B cell (primary cell): Measurements from ENCODE around the gene RER1. TPM values are rescaled to one million over a fixed set of nuclear protein-coding genes. Genes with fewer than 3 reads are reported as not detected.

Experiments used
- ATAC-seq: fragments of 200-7000 bp; cut with Tn5 transposase; one replicate; pipeline ENCODE4 v1.10.0; 2021; ENCODE audit warnings: low read depth, mild to moderate bottlenecking, moderate number of reproducible peaks, moderate library complexity
- CTCF ChIA-PET: fragments of 350-600 bp; sonication (Branson Sonifier 250); formaldehyde crosslinking; loops from one replicate; lab custom pipeline; 2021; ENCODE audit warnings: antibody characterized with exemption, inconsistent platforms; lab: Charles Lee
- POLR2A ChIA-PET: fragments of 350-600 bp; sonication (Branson Sonifier 250); formaldehyde crosslinking; loops from one replicate; lab custom pipeline; 2021; ENCODE audit warnings: antibody characterized with exemption; lab: Charles Lee
- DNase-seq: peaks from one replicate; pipeline ENCODE4 v3.0.0; 2013
- H2AFZ ChIP-seq: 2 replicates; pipeline ENCODE4 v1.6.1; 2012; ENCODE audit warnings: mild to moderate bottlenecking, low read depth, low read length; ENCODE audit not compliant: insufficient read depth, poor library complexity, severe bottlenecking
- H3K27ac ChIP-seq, 2 donors: 1 replicate in 1 of 2; 2 replicates in 1 of 2; pipeline ENCODE4 v1.5.1; 2012 to 2013; ENCODE audit warnings: low read length in 2 of 2, mild to moderate bottlenecking in 2 of 2, moderate library complexity in 1 of 2
- H3K27me3 ChIP-seq, 4 experiments: fragments of 200-600 bp in 1 of 4; sonication (generic) in 1 of 4; replicated peaks in 1 of 4; 1 replicate in 2 of 4; 2 replicates in 2 of 4; pipeline versions ENCODE4 v1.6.1 to v1.7.0; 2013 to 2016; ENCODE audit warnings: low read length in 3 of 4, mild to moderate bottlenecking in 2 of 4, mixed read lengths in 1 of 4, moderate library complexity in 1 of 4; ENCODE audit not compliant: insufficient read depth in 4 of 4, control insufficient read depth in 3 of 4; ENCODE audit errors: control extremely low read depth in 1 of 4
- H3K36me3 ChIP-seq, 2 experiments: replicated peaks in 1 of 2; 1 replicate in 1 of 2; 2 replicates in 1 of 2; pipeline versions ENCODE4 v1.6.1 to v1.7.1; 2013; ENCODE audit warnings: low read length in 1 of 2; ENCODE audit not compliant: insufficient read depth in 2 of 2, control insufficient read depth in 1 of 2; ENCODE audit errors: control extremely low read depth in 1 of 2, extremely low read depth in 1 of 2
- H3K4me1 ChIP-seq, 2 donors: fragments of 200-600 bp in 1 of 2; sonication (generic) in 1 of 2; 1 replicate in 1 of 2; 2 replicates in 1 of 2; pipeline versions ENCODE4 v1.5.1 to v1.6.1; 2013 to 2017; ENCODE audit warnings: low read length in 2 of 2; ENCODE audit not compliant: control insufficient read depth in 2 of 2, insufficient read depth in 2 of 2
- H3K4me2 ChIP-seq: replicated peaks from 2 replicates; pipeline ENCODE3; 2012; ENCODE audit warnings: mild to moderate bottlenecking, low read depth, low read length; ENCODE audit not compliant: poor library complexity, severe bottlenecking
- H3K4me3 ChIP-seq, 5 experiments: fragments of 200-600 bp in 1 of 5; sonication (generic) in 1 of 5; 1 replicate in 3 of 5; 2 replicates in 2 of 5; pipeline versions ENCODE4 v1.5.1 to v1.7.0; 2011 to 2016; ENCODE audit warnings: low read length in 4 of 5, mild to moderate bottlenecking in 4 of 5, low read depth in 2 of 5, control low read depth in 1 of 5, moderate library complexity in 1 of 5; ENCODE audit not compliant: insufficient read depth in 1 of 5; ENCODE audit errors: control extremely low read depth in 1 of 5, extremely low read depth in 1 of 5
- H3K79me2 ChIP-seq: fragments of 200-600 bp; sonication (generic); one replicate; pipeline ENCODE4 v1.6.0; 2016; ENCODE audit warnings: low read length; ENCODE audit not compliant: control insufficient read depth, insufficient read depth
- H3K9ac ChIP-seq: fragments of 200-600 bp; sonication (generic); 2 replicates; pipeline ENCODE4 v1.6.1; 2017; ENCODE audit warnings: mild to moderate bottlenecking, low read length, moderate library complexity
- H3K9me3 ChIP-seq, 3 donors: one replicate each; pipeline versions ENCODE4 v1.6.1 to v1.7.1; 2013; ENCODE audit warnings: low read length in 2 of 3; ENCODE audit not compliant: control insufficient read depth in 2 of 3, insufficient read depth in 1 of 3; ENCODE audit errors: control extremely low read depth in 1 of 3
- H4K20me1 ChIP-seq: 2 replicates; pipeline ENCODE4 v1.6.0; 2012; ENCODE audit warnings: mild to moderate bottlenecking, low read length; ENCODE audit not compliant: insufficient read depth, control insufficient read depth, poor library complexity, severe bottlenecking
- H3K27ac Mint-ChIP-seq: one replicate; pipeline ENCODE4 v1.8.0; 2021; ENCODE audit warnings: mixed read lengths
- H3K27me3 Mint-ChIP-seq: one replicate; pipeline ENCODE4 v1.8.0; 2021; ENCODE audit warnings: mixed read lengths
- H3K4me1 Mint-ChIP-seq: one replicate; pipeline ENCODE4 v1.8.0; 2021; ENCODE audit warnings: mixed read lengths
- H3K4me3 Mint-ChIP-seq: one replicate; pipeline ENCODE4 v1.8.0; 2021; ENCODE audit warnings: mixed read lengths
- H3K9me3 Mint-ChIP-seq: one replicate; pipeline ENCODE4 v1.8.0; 2022; ENCODE audit warnings: mixed read lengths; ENCODE audit not compliant: insufficient read depth
- CTCF ChIP-seq: fragments of 200-600 bp; IDR thresholded peaks from one replicate; pipeline ENCODE4 v1.8.0; 2022; ENCODE audit warnings: antibody characterized with exemption, mild to moderate bottlenecking
- EZH2 ChIP-seq: IDR thresholded peaks from 2 replicates; pipeline ENCODE4 v1.6.1; 2012; ENCODE audit warnings: borderline replicate concordance, low read depth, mild to moderate bottlenecking, moderate library complexity, low read length; ENCODE audit not compliant: insufficient read depth, poor library complexity, severe bottlenecking
- whole genome bisulfite sequencing: methylation state at CpG from one replicate; pipeline ENCODE4 v1.1.5; 2013; ENCODE audit warnings: missing lambda C conversion rate; ENCODE audit not compliant: insufficient coverage; 5-methylcytosine and 5-hydroxymethylcytosine counted together
- intact Hi-C: fragments of 100-400 bp; cut with micrococcal nuclease; formaldehyde crosslinking; loops from one replicate; pipeline ENCODE4 v1.10.0; 2022
- polyA plus RNA-seq: library from polyadenylated mRNA; depleted of rRNA; stranded (reverse); fragments of >200 nt; gene quantifications from 2 replicates; pipeline ENCODE4 v1.2.3, GENCODE V29; 2012
- total RNA-seq, 2 donors: library from RNA; stranded (reverse); fragments of 120-200 nt in 1 of 2; gene quantifications; 1 replicate in 1 of 2; 2 replicates in 1 of 2; pipeline versions ENCODE4 v1.2.3 to v1.2.4, GENCODE V29; 2013 to 2022

The RER1 gene
- total and polyA plus RNA-seq, 2 donors (not counting 1 experiment from before 2014, with no cell fraction given) = 78.5 to 118 TPM

GRCh38 chr1:2408859-2409276 is 17.2 kb downstream of the RER1 start:
- H3K9me3 ChIP-seq = no peaks in the 10 kb centered on the region
- Mint-ChIP-seq H3K27ac (no peak overlapping the region), H3K27me3 (no peaks in the 10 kb centered on the region), H3K4me3 (no peak overlapping the region), H3K4me1 (peaks cover 13% of the 10 kb centered on the region), H3K9me3 (no peaks in the 10 kb centered on the region)
- 98% methylated on average over 13 of the region's 13 CpGs for WGBS
- H3K27ac ChIP-seq = no peak overlapping the region
- H3K27me3 ChIP-seq = no peaks in the 10 kb centered on the region
- H3K36me3 ChIP-seq = peaks cover 0 to 34% of the 10 kb centered on the region in 2 experiments
- no peak for TF ChIP-seq CTCF
- no peak for TF ChIP-seq EZH2
- ChIA-PET POLR2A (interaction anchor here (1.6 kb wide), 1 partner anchor 17 kb away, joined by 4 read pairs; the partner anchor contains the start of genes MORN1 and RER1), CTCF (interaction anchor here (2.0 kb wide), 1 partner anchor 214 kb away, joined by 6 read pairs; the partner anchor contains the start of gene FAAP20)
- peaks cover 14 to 17% of the 10 kb centered on the region in 2 donors for H3K4me1 ChIP-seq
- H3K4me3 ChIP-seq = no peak overlapping the region
- no peak overlapping the region for H3K9ac ChIP-seq
- ATAC-seq = no peak
- intact Hi-C loops = no loop called here
- DNase-seq = no peak
- peaks cover 26% of the 10 kb centered on the region for H3K79me2 ChIP-seq
- no peak overlapping the region for H2AFZ ChIP-seq
- no peak overlapping the region for H3K4me2 ChIP-seq
- H4K20me1 ChIP-seq = peaks cover 19% of the 10 kb centered on the region

- Mint-ChIP-seq H3K27me3 (no peaks in the 10 kb centered on the region), H3K27ac (no peak overlapping the region), H3K4me3 (no peak overlapping the region), H3K4me1 (peaks cover 22% of the 10 kb centered on the region), H3K9me3 (no peaks in the 10 kb centered on the region)
- ATAC-seq (no peak), DNase-seq (no peak)
- POLR2A ChIA-PET = interaction anchor here (1.6 kb wide), 1 partner anchor 18 kb away, joined by 4 read pairs; the partner anchor contains the start of genes MORN1 and RER1
- H3K4me3 ChIP-seq = no peak overlapping the region
- peaks cover 13% of the 10 kb centered on the region for H4K20me1 ChIP-seq
- TF ChIP-seq EZH2 (no peak), CTCF (no peak)
- H3K9ac ChIP-seq = no peak overlapping the region
- H3K27me3 ChIP-seq = no peaks in the 10 kb centered on the region
- no peak overlapping the region for H3K27ac ChIP-seq
- peaks cover 26% of the 10 kb centered on the region for H3K79me2 ChIP-seq
- CTCF ChIA-PET = interaction anchor here (2.0 kb wide), 1 partner anchor 214 kb away, joined by 6 read pairs; the partner anchor contains the start of gene FAAP20
- no peak overlapping the region for H3K4me2 ChIP-seq
- intact Hi-C loops = loop anchor here (10.0 kb wide), 1 partner anchor 1215 kb away; the partner anchor contains the start of gene TPRG1L
- peaks cover 23 to 26% of the 10 kb centered on the region in 2 donors for H3K4me1 ChIP-seq
- H3K36me3 ChIP-seq = peaks cover 0 to 25% of the 10 kb centered on the region in 2 experiments
- no peak overlapping the region for H2AFZ ChIP-seq
- WGBS = over 99% methylated on average over 12 of the region's 12 CpGs
- H3K9me3 ChIP-seq = no peaks in the 10 kb centered on the region
These were observed 18.1 kb downstream of the RER1 start for GRCh38 chr1:2409745-2410144.
